Spleen (tissue), 7 donors: ENCODE data around the gene DEPP1.

Experiments used
- CTCF ChIP-seq, 11 experiments: fragments of 200-600 bp in 7 of 11; fragments of 450-650 bp in 4 of 11; sonication (generic) in 4 of 11; IDR thresholded peaks in 8 of 11; conservative IDR thresholded peaks in 3 of 11; 1 replicate in 7 of 11; 2 replicates in 4 of 11; pipeline versions ENCODE4 v1.4.0 to v1.8.0; 2016 to 2021; ENCODE audit warnings: antibody characterized with exemption in 11 of 11, inconsistent platforms in 4 of 11, mild to moderate bottlenecking in 1 of 11
- POLR2A ChIP-seq, 3 donors: fragments of 450-650 bp; IDR thresholded peaks; one replicate each; pipeline ENCODE4 v1.5.1; 2017; ENCODE audit warnings: antibody characterized with exemption in 3 of 3, mild to moderate bottlenecking in 1 of 3
- donor health status: DM: no; HTN: no; CAD: no; lungs with moderate emphysema.
- donor health status: DM: no; HTN: no; CAD: no.
- donor health status: DM: no; HTN: no; CAD: no.

GRCh38 chr10:44973323-44974081 is 5.1 kb downstream of the DEPP1 start:
- no peak for TF ChIP-seq CTCF (IDR thresholded peaks at IDR 0.05 in 8 of 11, conservative IDR thresholded peaks at IDR 0.05 in 3 of 11)
- no peak for TF ChIP-seq POLR2A (IDR thresholded peaks at IDR 0.05)
